ENCODE results near the gene SLC25A53.
"Not testable (repeated sequence)": the region's sequence is repeated elsewhere in the genome, so short reads cannot be mapped to it uniquely, and the experiment has no call there.

The SLC25A53 gene

GRCh38 chrX:104130808-104131207, 26.0 kb downstream of the SLC25A53 start:
- DNase-seq, result no peak

DNA sequence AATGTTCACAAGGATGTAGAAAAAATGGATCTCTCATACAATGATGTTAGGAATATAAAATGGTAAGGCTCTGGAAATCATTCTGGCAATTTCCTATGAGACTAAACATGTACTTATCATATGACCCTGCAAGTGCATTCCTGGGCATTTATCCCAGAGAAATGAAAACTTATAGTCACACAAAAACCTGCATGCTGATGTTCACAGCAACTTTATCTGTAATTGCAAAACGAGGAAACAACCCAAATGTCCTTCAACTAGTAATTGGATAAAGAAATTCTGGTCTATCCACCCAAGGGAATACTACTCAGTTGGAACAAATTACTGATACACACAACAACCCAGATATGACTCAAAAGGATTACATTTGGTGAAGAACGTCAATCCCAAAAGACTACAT, 30.0 kb downstream of the SLC25A53 start:
- DNase-seq, result no peak

- no peak for DNase-seq
Observed at GRCh38 chrX:104122829-104123228, 34.0 kb downstream of the SLC25A53 start.

- DNase-seq, result no peak
Observed at GRCh38 chrX:104118765-104119164, 38.0 kb downstream of the SLC25A53 start.

DNA sequence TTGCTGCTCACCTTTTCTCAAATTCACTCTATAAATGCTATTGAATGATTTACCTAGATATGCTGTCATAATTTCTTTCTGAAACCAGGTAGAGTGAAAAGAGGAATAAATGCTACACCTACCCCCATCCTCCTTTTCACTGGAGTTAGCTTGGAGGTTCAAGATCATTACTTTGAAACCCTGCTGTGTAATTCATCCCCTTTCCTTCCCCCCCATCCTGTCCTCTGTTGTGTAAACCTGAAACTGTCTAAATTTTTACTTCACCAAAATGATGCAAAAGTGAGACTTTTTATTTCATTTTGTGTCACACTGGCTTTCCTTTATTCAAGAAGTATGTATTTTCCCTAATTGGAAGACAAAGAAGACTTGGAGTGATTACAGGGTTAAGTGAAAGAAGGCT, 39.0 kb downstream of the SLC25A53 start:
- no peak for DNase-seq

GRCh38 chrX:104113222-104113965, 43.4 kb downstream of the SLC25A53 start:
- peak; percentile 42 for DNase-seq

- peak; percentile 61 for DNase-seq
Observed at GRCh38 chrX:104112326-104112951, 44.4 kb downstream of the SLC25A53 start, which contains the start of gene ZCCHC18. Gene ZCCHC18 (plus strand): TSS chrX:104112523. CDS start chrX:104114112, 1,589 bp downstream.

DNA sequence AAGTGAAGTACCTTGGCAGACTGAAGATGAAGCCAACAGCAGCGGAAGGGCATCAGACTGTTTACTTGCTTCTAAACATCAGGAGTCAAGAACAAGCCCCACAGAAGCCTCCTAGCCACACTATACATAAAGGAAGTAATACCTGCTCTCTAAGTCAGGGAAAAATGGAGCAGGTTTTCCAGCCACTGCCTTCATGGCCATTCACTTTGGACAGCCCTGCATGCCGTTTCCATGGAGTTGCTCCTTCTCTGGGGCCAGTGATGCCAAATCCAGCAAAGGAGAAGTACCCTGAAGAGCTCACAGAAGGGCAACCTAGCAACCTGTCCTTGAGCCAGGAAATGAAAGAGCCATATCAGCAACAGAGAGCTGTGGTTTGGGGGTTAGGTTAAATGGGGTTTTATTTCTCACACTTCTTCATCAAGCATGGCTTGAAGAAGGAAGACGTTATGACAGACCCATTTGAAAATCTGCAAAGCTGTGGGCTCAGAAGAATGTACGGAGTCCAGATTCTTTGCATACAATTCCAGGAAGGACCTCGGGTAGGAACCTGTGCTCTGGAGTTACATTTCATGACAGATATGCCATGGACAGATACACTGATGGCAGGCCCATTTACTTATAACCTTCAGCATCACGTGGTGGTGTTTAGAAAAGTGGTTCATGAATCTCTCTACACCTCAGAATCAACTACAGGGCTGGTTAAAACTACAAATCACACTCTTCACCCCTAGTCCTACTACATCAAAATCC, 46.1 kb downstream of the SLC25A53 start:
- not testable (repeated sequence) for DNase-seq

DNA sequence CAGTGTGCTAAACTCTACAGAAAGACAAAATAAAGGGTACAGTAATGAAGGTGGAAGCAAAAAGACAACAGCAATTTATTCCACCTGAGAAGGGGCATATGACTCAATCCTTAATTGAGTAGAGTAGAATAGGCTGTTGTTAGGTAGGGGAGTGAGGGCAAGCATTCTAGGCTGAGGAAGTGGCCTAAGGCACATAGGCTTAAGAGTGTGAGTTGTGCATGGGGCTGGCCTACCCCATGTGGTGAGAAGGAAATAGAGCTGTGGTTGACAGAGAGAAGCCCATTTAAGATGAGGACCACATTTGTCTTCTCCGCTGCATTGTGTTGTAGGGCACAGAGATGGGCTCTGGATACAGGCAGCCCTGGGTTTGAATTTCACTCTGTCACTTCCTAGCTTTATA, 47.9 kb downstream of the SLC25A53 start:
- peak; percentile 13 for DNase-seq

GRCh38 chrX:104105330-104106262, 51.2 kb downstream of the SLC25A53 start:
- DNase-seq, result no peak

GRCh38 chrX:104104676-104105075, 52.1 kb downstream of the SLC25A53 start:
- no peak for DNase-seq

DNA sequence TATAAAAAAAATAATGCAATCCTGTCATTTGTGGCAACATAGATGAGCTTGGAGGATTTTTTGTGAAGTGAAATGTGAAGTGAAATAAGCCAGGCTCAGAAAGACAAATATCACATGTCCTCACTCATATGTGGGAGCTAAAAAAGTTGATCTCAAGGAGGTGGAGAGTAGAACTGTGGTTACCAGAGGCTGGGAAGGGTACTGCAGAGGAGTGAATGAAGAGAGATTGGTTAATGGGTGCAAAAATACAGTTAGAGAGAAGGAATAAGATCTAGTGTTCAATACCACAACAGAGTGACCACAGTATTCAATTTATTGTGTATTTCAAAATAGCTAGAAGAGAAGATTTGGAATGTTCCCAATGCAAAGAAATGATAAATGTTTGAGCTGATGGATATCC, 57.9 kb downstream of the SLC25A53 start:
- no peak for DNase-seq

- DNase-seq, result no peak
Observed at GRCh38 chrX:104098151-104098808, 58.5 kb downstream of the SLC25A53 start.

- DNase-seq, result no peak
Observed at GRCh38 chrX:104085919-104086318, 70.9 kb downstream of the SLC25A53 start.

DNA sequence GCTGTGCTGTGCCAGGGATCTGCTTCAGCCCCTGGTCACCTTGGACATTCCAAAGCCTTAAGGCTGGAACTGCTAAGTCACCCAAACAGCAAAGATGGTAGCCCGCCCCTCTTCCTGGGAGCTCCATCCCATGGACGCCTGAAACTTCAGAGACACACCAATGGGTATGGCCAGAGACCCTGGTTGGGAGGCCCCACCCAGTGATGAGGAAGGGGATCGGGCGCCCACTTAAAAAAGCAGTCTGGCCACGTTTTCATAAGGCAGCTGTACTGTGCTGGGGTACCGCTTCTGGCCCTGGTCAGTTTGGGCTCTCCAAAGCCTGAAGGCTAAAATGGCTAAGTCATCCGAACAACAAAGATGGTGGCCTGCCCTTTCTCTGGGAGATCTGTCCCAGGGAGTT, 71.3 kb downstream of the SLC25A53 start:
- DNase-seq, result no peak

DNA sequence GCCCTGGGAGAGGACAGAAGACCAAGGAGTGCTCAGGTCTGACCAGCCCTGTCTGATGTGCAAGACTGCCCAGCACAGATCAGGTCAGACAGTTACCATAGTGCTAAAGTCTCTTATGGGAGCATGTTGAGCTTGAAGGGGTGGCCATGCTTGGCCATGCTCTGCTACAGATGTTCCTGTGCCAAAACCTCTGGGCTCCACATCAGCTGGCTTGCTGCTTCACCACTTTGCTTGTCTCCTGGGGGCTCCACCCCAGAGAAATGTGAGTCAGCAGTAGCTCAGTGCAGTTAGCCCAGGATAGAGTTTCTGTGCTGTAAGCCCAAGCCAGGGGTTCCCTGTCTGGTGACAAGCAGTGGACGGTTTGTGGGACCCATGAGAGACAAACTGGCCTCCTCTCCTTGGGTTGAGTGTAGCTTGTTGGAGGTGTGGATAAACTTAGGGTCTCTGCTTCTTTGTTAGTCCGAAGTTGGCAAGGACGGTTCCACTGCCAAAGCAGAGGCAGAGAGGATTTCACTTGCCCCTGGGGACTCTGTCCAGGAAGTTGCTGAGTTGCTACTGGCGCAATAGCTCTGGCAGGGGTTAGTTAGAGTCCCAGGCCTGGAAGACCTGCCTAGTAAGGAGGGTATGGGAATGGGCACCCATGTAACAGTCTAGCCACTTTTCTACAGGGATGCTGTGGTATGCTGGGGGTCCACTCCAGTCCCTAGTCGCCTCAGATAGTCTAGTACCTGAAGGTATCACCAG, 72.1 kb downstream of the SLC25A53 start:
- DNase-seq, result no peak

DNA sequence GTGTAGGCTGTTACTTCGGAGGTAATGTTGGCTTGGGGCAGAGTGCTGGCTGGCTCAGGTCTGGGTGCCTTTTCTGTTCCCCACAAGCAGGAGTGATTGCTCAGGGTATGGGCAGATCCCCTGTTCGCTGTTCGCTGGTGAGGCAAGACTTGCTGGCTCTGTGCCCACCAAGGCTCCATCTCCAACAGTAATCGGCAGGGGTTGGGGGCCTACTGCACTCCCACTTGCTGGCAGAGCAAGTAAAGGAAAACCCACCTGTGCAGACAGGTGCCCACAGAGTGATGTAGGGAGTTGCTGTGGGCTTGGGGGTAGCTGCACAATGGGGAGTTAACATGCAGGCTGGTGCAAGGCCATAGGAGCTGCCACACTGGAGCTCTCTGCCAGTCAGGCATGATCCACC, 72.7 kb downstream of the SLC25A53 start:
- no peak for DNase-seq

- DNase-seq, result not testable (repeated sequence)
Observed at GRCh38 chrX:104077854-104078253, 79.0 kb downstream of the SLC25A53 start.

GRCh38 chrX:104075778-104076445, 80.9 kb downstream of the SLC25A53 start, which contains the start of gene TMSB15C:
Gene TMSB15C (minus strand): TSS chrX:104076236.
- not testable (repeated sequence) for DNase-seq

DNA sequence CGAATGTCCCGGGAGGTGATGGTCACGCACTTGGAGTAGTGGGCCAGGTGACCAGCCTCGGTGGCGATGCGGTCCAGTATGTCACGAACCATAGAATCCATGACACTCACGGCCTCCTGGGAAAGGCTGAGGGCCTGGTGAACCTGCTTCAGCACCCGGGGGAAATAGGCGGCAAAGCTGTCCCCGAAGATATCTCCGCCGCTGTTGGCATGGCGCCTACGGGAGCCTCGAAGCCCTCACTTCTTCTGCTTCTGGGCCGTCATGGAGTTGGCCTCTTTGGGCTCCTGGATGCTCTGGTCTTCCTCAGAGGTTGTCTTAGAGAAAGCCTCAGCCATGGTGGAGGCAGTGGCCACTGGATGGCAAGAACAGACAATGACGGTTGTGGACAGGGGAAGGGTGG, 94.2 kb downstream of the SLC25A53 start:
- not testable (repeated sequence) for DNase-seq

GRCh38 chrX:104054956-104055355, 101.9 kb downstream of the SLC25A53 start:
- not testable (repeated sequence) for DNase-seq
